HL-60 (cell line): Measurements from ENCODE around the gene IQGAP2.

Experiments used
- GABPA ChIP-seq: IDR thresholded peaks from 2 replicates; pipeline ENCODE4 v1.6.1; 2012; ENCODE audit warnings: low read depth
- POLR2AphosphoS5 ChIP-seq: IDR thresholded peaks from 2 replicates; pipeline ENCODE4 v1.6.1; 2012; ENCODE audit warnings: low read depth
- TF ChIP-seq, protein P1 (sequence below): IDR thresholded peaks from one replicate; pipeline ENCODE4 v1.5.1; 2011; ENCODE audit warnings: low read length, control low read depth, inconsistent platforms; ENCODE audit not compliant: insufficient read depth
- TF ChIP-seq, protein P2 (sequence below): IDR thresholded peaks from 2 replicates; pipeline ENCODE4 v1.6.1; 2012; ENCODE audit warnings: low read depth; ENCODE audit not compliant: insufficient replicate concordance

DNA sequence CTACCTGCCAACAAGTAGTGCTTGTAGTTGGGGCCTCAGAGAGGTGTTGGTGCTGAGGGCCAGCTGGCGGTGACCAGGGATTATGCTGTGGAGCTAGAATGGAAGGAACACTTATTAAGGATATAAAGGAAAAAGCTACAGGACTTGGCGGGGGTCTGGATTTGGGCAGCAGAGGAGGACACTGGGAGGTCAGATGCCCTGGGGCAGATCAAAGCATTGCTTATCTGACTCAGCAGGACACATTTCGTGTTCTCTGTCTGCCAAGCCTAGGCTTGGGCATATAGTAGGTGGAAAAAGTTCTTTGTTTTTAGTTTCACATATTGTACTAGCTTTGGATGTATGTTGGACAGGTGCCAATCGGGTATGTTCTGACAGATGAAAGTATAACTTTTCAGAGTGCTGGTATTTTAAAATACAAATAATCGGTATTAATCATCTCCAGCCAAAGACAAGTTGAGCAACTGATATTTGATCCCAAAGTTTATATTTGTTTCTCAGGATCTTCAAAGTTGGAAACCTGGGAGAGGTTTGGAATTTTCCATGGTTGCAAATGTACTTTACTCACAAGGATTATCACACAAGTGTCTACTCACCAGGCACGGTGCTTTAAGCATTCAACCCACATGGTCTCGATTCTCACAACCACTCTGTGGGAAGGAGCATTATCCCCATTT, 69.4 kb downstream of the IQGAP2 start:
- TF ChIP-seq POLR2AphosphoS5 (no peak), GABPA (no peak)
- TF ChIP-seq, protein P1, sequence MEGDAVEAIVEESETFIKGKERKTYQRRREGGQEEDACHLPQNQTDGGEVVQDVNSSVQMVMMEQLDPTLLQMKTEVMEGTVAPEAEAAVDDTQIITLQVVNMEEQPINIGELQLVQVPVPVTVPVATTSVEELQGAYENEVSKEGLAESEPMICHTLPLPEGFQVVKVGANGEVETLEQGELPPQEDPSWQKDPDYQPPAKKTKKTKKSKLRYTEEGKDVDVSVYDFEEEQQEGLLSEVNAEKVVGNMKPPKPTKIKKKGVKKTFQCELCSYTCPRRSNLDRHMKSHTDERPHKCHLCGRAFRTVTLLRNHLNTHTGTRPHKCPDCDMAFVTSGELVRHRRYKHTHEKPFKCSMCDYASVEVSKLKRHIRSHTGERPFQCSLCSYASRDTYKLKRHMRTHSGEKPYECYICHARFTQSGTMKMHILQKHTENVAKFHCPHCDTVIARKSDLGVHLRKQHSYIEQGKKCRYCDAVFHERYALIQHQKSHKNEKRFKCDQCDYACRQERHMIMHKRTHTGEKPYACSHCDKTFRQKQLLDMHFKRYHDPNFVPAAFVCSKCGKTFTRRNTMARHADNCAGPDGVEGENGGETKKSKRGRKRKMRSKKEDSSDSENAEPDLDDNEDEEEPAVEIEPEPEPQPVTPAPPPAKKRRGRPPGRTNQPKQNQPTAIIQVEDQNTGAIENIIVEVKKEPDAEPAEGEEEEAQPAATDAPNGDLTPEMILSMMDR, result no peak
- TF ChIP-seq, protein P2, sequence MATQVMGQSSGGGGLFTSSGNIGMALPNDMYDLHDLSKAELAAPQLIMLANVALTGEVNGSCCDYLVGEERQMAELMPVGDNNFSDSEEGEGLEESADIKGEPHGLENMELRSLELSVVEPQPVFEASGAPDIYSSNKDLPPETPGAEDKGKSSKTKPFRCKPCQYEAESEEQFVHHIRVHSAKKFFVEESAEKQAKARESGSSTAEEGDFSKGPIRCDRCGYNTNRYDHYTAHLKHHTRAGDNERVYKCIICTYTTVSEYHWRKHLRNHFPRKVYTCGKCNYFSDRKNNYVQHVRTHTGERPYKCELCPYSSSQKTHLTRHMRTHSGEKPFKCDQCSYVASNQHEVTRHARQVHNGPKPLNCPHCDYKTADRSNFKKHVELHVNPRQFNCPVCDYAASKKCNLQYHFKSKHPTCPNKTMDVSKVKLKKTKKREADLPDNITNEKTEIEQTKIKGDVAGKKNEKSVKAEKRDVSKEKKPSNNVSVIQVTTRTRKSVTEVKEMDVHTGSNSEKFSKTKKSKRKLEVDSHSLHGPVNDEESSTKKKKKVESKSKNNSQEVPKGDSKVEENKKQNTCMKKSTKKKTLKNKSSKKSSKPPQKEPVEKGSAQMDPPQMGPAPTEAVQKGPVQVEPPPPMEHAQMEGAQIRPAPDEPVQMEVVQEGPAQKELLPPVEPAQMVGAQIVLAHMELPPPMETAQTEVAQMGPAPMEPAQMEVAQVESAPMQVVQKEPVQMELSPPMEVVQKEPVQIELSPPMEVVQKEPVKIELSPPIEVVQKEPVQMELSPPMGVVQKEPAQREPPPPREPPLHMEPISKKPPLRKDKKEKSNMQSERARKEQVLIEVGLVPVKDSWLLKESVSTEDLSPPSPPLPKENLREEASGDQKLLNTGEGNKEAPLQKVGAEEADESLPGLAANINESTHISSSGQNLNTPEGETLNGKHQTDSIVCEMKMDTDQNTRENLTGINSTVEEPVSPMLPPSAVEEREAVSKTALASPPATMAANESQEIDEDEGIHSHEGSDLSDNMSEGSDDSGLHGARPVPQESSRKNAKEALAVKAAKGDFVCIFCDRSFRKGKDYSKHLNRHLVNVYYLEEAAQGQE, result no peak
